GM18907 (cell line): ENCODE measurements around the gene GATAD2B.
"Not testable (repeated sequence)": the region's sequence is repeated elsewhere in the genome, so short reads cannot be mapped to it uniquely, and the experiment has no call there.

Experiments used
- ATAC-seq: cut with Tn5 transposase; IDR thresholded peaks from one replicate; pipeline ENCODE4 v1.9.1; 2021; ENCODE audit warnings: mild to moderate bottlenecking, moderate library complexity; ENCODE audit not compliant: unreplicated experiment

Gene GATAD2B

GRCh38 chr1:153783233-153784190, 139.3 kb downstream of the GATAD2B start:
- ATAC-seq, result peak; percentile 83

- not testable (repeated sequence) for ATAC-seq
Measured at GRCh38 chr1:153782648-153783047, 140.1 kb downstream of the GATAD2B start.

GRCh38 chr1:153780551-153780950, 142.2 kb downstream of the GATAD2B start:
- no peak for ATAC-seq

- no peak for ATAC-seq
Measured at GRCh38 chr1:153779781-153780541, 142.8 kb downstream of the GATAD2B start.

GRCh38 chr1:153778824-153779519, 143.8 kb downstream of the GATAD2B start:
- no peak for ATAC-seq

GRCh38 chr1:153778051-153778823, 144.5 kb downstream of the GATAD2B start:
- ATAC-seq, result no peak

GRCh38 chr1:153777648-153778047, 145.1 kb downstream of the GATAD2B start:
- no peak for ATAC-seq

GRCh38 chr1:153776845-153777370, 145.9 kb downstream of the GATAD2B start:
- no peak for ATAC-seq

- no peak for ATAC-seq
Measured at GRCh38 chr1:153776352-153776751, 146.4 kb downstream of the GATAD2B start.

GRCh38 chr1:153775458-153776327, 147.1 kb downstream of the GATAD2B start:
- peak; percentile 53 for ATAC-seq

- peak; percentile 19 for ATAC-seq
Measured at GRCh38 chr1:153774780-153775457, 147.9 kb downstream of the GATAD2B start, which contains the start of gene SLC27A3. TSS of gene SLC27A3 (plus strand) at chr1:153775407. CDS start at chr1:153775498, 91 bp downstream.

GRCh38 chr1:153774026-153774595, 148.7 kb downstream of the GATAD2B start:
- no peak for ATAC-seq

- ATAC-seq, result no peak
Measured at GRCh38 chr1:153773096-153773921, 149.5 kb downstream of the GATAD2B start.

- no peak for ATAC-seq
Measured at GRCh38 chr1:153771841-153772593, 150.8 kb downstream of the GATAD2B start.

- ATAC-seq, result no peak
Measured at GRCh38 chr1:153771261-153771660, 151.5 kb downstream of the GATAD2B start.

GRCh38 chr1:153770797-153771196, 152.0 kb downstream of the GATAD2B start:
- ATAC-seq, result no peak

- no peak for ATAC-seq
Measured at GRCh38 chr1:153769221-153769620, 153.6 kb downstream of the GATAD2B start.
